Skeletal muscle satellite cell (primary cell): ENCODE results near the gene ABHD16B.

Source experiments
- H3K27me3 ChIP-seq: 2 replicates; pipeline ENCODE4 v1.7.0; 2013; ENCODE audit warnings: low read length; ENCODE audit not compliant: control insufficient read depth, insufficient read depth
- H3K36me3 ChIP-seq: 2 replicates; pipeline ENCODE4 v1.7.0; 2013; ENCODE audit warnings: mild to moderate bottlenecking, control low read depth, low read length; ENCODE audit not compliant: insufficient read depth
- H3K4me1 ChIP-seq: 2 replicates; pipeline ENCODE4 v1.7.0; 2013; ENCODE audit warnings: low read length; ENCODE audit not compliant: control insufficient read depth, insufficient read depth
- H3K4me2 ChIP-seq: 2 replicates; pipeline ENCODE4 v1.7.0; 2013; ENCODE audit warnings: mild to moderate bottlenecking, low read length
- H3K4me3 ChIP-seq: 2 replicates; pipeline ENCODE4 v1.7.0; 2013; ENCODE audit warnings: low read length
- H3K9ac ChIP-seq: 2 replicates; pipeline ENCODE4 v1.7.0; 2013; ENCODE audit warnings: mild to moderate bottlenecking, low read depth, low read length, moderate library complexity
- H3K9me3 ChIP-seq: replicated peaks from 2 replicates; pipeline ENCODE4 v1.7.0; 2013; ENCODE audit warnings: mild to moderate bottlenecking, control low read depth, low read length

The ABHD16B gene

GRCh38 chr20:63828545-63828944 is 32.8 kb upstream of the ABHD16B start:
- H3K9me3 ChIP-seq, result no peaks in the 10 kb centered on the region
- no peak overlapping the region for H3K4me2 ChIP-seq
- H3K27me3 ChIP-seq, result peaks cover 16% of the 10 kb centered on the region
- peaks cover 7% of the 10 kb centered on the region for H3K4me1 ChIP-seq
- H3K4me3 ChIP-seq, result no peak overlapping the region
- H3K36me3 ChIP-seq, result no peaks in the 10 kb centered on the region
- H3K9ac ChIP-seq, result no peak overlapping the region

- Histone ChIP-seq H3K9me3 (no peaks in the 10 kb centered on the region), H3K27me3 (peaks cover 16% of the 10 kb centered on the region), H3K4me2 (peak overlapping the region; percentile 77), H3K36me3 (no peaks in the 10 kb centered on the region), H3K4me3 (no peak overlapping the region), H3K9ac (no peak overlapping the region), H3K4me1 (peaks cover 11% of the 10 kb centered on the region)
Observed at GRCh38 chr20:63828951-63829350, 32.3 kb upstream of the ABHD16B start.

GRCh38 chr20:63829603-63829944 is 31.7 kb upstream of the ABHD16B start:
- Histone ChIP-seq H3K36me3 (no peaks in the 10 kb centered on the region), H3K4me3 (peak overlapping the region; percentile 61), H3K27me3 (peaks cover 16% of the 10 kb centered on the region), H3K4me1 (peaks cover 17% of the 10 kb centered on the region), H3K9ac (peak overlapping the region; percentile 4), H3K4me2 (peak overlapping the region; percentile 77), H3K9me3 (no peaks in the 10 kb centered on the region)

GRCh38 chr20:63829945-63830835 is 31.1 kb upstream of the ABHD16B start:
- Histone ChIP-seq H3K9ac (peak overlapping the region; percentile 4), H3K4me2 (peak overlapping the region; percentile 77), H3K27me3 (peaks cover 16% of the 10 kb centered on the region), H3K36me3 (no peaks in the 10 kb centered on the region), H3K4me3 (peak overlapping the region; percentile 61), H3K4me1 (peaks cover 23% of the 10 kb centered on the region), H3K9me3 (no peaks in the 10 kb centered on the region)

- Histone ChIP-seq H3K4me1 (peaks cover 27% of the 10 kb centered on the region), H3K4me2 (peak within 1 kb of the TSS; percentile 85), H3K36me3 (no peaks in the 10 kb centered on the region), H3K9ac (peak within 1 kb of the TSS; percentile 4), H3K27me3 (peaks cover 16% of the 10 kb centered on the region), H3K9me3 (no peaks in the 10 kb centered on the region), H3K4me3 (peak within 1 kb of the TSS; percentile 71)
Observed at GRCh38 chr20:63830841-63831588, 30.3 kb upstream of the ABHD16B start, which contains the start of gene ZBTB46. Gene ZBTB46 (minus strand): TSS chr20:63831264. CDS start chr20:63790757, 40,507 bp downstream.

GRCh38 chr20:63831646-63831992 is 29.7 kb upstream of the ABHD16B start:
- Histone ChIP-seq H3K36me3 (no peaks in the 10 kb centered on the region), H3K9me3 (no peaks in the 10 kb centered on the region), H3K9ac (no peak overlapping the region), H3K27me3 (peaks cover 16% of the 10 kb centered on the region), H3K4me3 (peak overlapping the region; percentile 71), H3K4me2 (peak overlapping the region; percentile 85), H3K4me1 (peaks cover 27% of the 10 kb centered on the region)

- Histone ChIP-seq H3K27me3 (peaks cover 16% of the 10 kb centered on the region), H3K36me3 (no peaks in the 10 kb centered on the region), H3K9ac (no peak overlapping the region), H3K4me2 (peak overlapping the region; percentile 85), H3K9me3 (no peaks in the 10 kb centered on the region), H3K4me3 (no peak overlapping the region), H3K4me1 (peaks cover 27% of the 10 kb centered on the region)
Observed at GRCh38 chr20:63831993-63832686, 29.2 kb upstream of the ABHD16B start.

GRCh38 chr20:63833776-63834490 is 27.4 kb upstream of the ABHD16B start:
- Histone ChIP-seq H3K36me3 (no peaks in the 10 kb centered on the region), H3K27me3 (peaks cover 12% of the 10 kb centered on the region), H3K4me1 (peaks cover 27% of the 10 kb centered on the region), H3K9ac (peak overlapping the region; percentile 25), H3K4me2 (peak overlapping the region; percentile 59), H3K4me3 (no peak overlapping the region), H3K9me3 (no peaks in the 10 kb centered on the region)

- Histone ChIP-seq H3K4me2 (peak overlapping the region; percentile 59), H3K4me1 (peaks cover 27% of the 10 kb centered on the region), H3K36me3 (no peaks in the 10 kb centered on the region), H3K9me3 (no peaks in the 10 kb centered on the region), H3K4me3 (peak overlapping the region; percentile 35), H3K9ac (peak overlapping the region; percentile 25), H3K27me3 (peaks cover 6% of the 10 kb centered on the region)
Observed at GRCh38 chr20:63834491-63834880, 26.8 kb upstream of the ABHD16B start.

- H3K9me3 ChIP-seq, result no peaks in the 10 kb centered on the region
- H3K4me3 ChIP-seq, result peak overlapping the region; percentile 43
- peak overlapping the region; percentile 32 for H3K9ac ChIP-seq
- H3K4me1 ChIP-seq, result peaks cover 27% of the 10 kb centered on the region
- H3K27me3 ChIP-seq, result no peaks in the 10 kb centered on the region
- no peaks in the 10 kb centered on the region for H3K36me3 ChIP-seq
- H3K4me2 ChIP-seq, result peak overlapping the region; percentile 72
Observed at GRCh38 chr20:63835021-63835858, 26.1 kb upstream of the ABHD16B start.
